MM.1S (cell line): ENCODE data around the gene ATP8B3.

Experiments
- DNase-seq: peaks from one replicate; pipeline ENCODE4 v3.0.0-alpha.2; 2015
- H2AFZ ChIP-seq: fragments of 300-600 bp; sonication (generic); 2 replicates; pipeline ENCODE4 v1.6.0; 2016; ENCODE audit warnings: antibody characterized with exemption, low read length
- H3F3A ChIP-seq: fragments of 300-600 bp; sonication (generic); 2 replicates; pipeline ENCODE4 v1.6.1; 2016; ENCODE audit warnings: mild to moderate bottlenecking, antibody characterized with exemption, low read length, moderate library complexity, mixed read lengths; ENCODE audit not compliant: insufficient read depth
- H3K27ac ChIP-seq: fragments of 300-600 bp; sonication (generic); 2 replicates; pipeline ENCODE4 v1.5.1; 2016; ENCODE audit warnings: mild to moderate bottlenecking, low read length
- H3K27me3 ChIP-seq: fragments of 300-600 bp; sonication (generic); replicated peaks from 2 replicates; pipeline ENCODE4 v1.6.0; 2016; ENCODE audit warnings: low read length; ENCODE audit not compliant: insufficient read depth
- H3K36me3 ChIP-seq: fragments of 300-600 bp; sonication (generic); replicated peaks from 2 replicates; pipeline ENCODE4 v1.6.1; 2016; ENCODE audit warnings: mild to moderate bottlenecking, low read length, mixed read lengths; ENCODE audit not compliant: insufficient read depth
- H3K4me1 ChIP-seq: fragments of 300-600 bp; sonication (generic); 2 replicates; pipeline ENCODE4 v1.6.1; 2016; ENCODE audit warnings: low read length, mixed read lengths
- H3K4me2 ChIP-seq: fragments of 300-600 bp; sonication (generic); 2 replicates; pipeline ENCODE4 v1.6.0; 2016; ENCODE audit warnings: low read depth, low read length
- H3K4me3 ChIP-seq: fragments of 300-600 bp; sonication (generic); 2 replicates; pipeline ENCODE4 v1.5.1; 2016; ENCODE audit warnings: low read length, mixed read lengths
- H3K79me2 ChIP-seq: fragments of 300-600 bp; sonication (generic); 2 replicates; pipeline ENCODE4 v1.6.1; 2016; ENCODE audit warnings: mixed run types, low read length, mixed read lengths
- H3K9ac ChIP-seq: fragments of 300-600 bp; sonication (generic); 2 replicates; pipeline ENCODE4 v1.6.1; 2016; ENCODE audit warnings: low read length, mixed read lengths
- H3K9me2 ChIP-seq: fragments of 300-600 bp; sonication (generic); replicated peaks from 2 replicates; pipeline ENCODE4 v1.6.1; 2016; ENCODE audit warnings: mild to moderate bottlenecking, low read length, mixed read lengths; ENCODE audit not compliant: insufficient read depth
- H3K9me3 ChIP-seq: fragments of 300-600 bp; sonication (generic); replicated peaks from 2 replicates; pipeline ENCODE4 v1.6.1; 2016; ENCODE audit warnings: mild to moderate bottlenecking, low read length, mixed read lengths; ENCODE audit not compliant: insufficient read depth
- H4K20me1 ChIP-seq: fragments of 300-600 bp; sonication (generic); 2 replicates; pipeline ENCODE4 v1.6.1; 2016; ENCODE audit warnings: mild to moderate bottlenecking, low read length, moderate library complexity, mixed read lengths; ENCODE audit not compliant: insufficient read depth
- CTCF ChIP-seq: fragments of 300-600 bp; sonication (generic); IDR thresholded peaks from 2 replicates; pipeline ENCODE4 v1.5.1; 2016; ENCODE audit warnings: antibody characterized with exemption, low read length, mixed read lengths
- EZH2 ChIP-seq: fragments of 300-600 bp; sonication (generic); optimal IDR thresholded peaks from 2 replicates; pipeline ENCODE3; 2017; ENCODE audit warnings: low read depth, mild to moderate bottlenecking, antibody characterized with exemption, low read length, mixed read lengths
- EZH2phosphoT487 ChIP-seq: fragments of 300-600 bp; sonication (generic); IDR thresholded peaks from 2 replicates; pipeline ENCODE4 v1.6.1; 2018; ENCODE audit warnings: antibody characterized with exemption, low read length

ATP8B3 gene

GRCh38 chr19:1752009-1752756, 59.9 kb downstream of the ATP8B3 start:
- Histone ChIP-seq H3K4me1 (no peaks in the 10 kb centered on the region), H2AFZ (no peak overlapping the region), H3K27ac (no peak overlapping the region), H3K9ac (no peak overlapping the region), H3K4me3 (no peak overlapping the region), H3K4me2 (no peak overlapping the region), H3K9me3 (no peaks in the 10 kb centered on the region), H3F3A (no peaks in the 10 kb centered on the region), H3K27me3 (peaks cover 87% of the 10 kb centered on the region), H3K36me3 (no peaks in the 10 kb centered on the region), H3K9me2 (no peaks in the 10 kb centered on the region), H3K79me2 (no peaks in the 10 kb centered on the region), H4K20me1 (no peaks in the 10 kb centered on the region)
- DNase-seq, result no peak
- TF ChIP-seq EZH2 (no peak), CTCF (no peak), EZH2phosphoT487 (no peak)

GRCh38 chr19:1751367-1752008, 60.6 kb downstream of the ATP8B3 start:
- no peaks in the 10 kb centered on the region for H3F3A ChIP-seq
- no peak overlapping the region for H3K27ac ChIP-seq
- TF ChIP-seq EZH2 (no peak), EZH2phosphoT487 (no peak), CTCF (no peak)

DNA sequence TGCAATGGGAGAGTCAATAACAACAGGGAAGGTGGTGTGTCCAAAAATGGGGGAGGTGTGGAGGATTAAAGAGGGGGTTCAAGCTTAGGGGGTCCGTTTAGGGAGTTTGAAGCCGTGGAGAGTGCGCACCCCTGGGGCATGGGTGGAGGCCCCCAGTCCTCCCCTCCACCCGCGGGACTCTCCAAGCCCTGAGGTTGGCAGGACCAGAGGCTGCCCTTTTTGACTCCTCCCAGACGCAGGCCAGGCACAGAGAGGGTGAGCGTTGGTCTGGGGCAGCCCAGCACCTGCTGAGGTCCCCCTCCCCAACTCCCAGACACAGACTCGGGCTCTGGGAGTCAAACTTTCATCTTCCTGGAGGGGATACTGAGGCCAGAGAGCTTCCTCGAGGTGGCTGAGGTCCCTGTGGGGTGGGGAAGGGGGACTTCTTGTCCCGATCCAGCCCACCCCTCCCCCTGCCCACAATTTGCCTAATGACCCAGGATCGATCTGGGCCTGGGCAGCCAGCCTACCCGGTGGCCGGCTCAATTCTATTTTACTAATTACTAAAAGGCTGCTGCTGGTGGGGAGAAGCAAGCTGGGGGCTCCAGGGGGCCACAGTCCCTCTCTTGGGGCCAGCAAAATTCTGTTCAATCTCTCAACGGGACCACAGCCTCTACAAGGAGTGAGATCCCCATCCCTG, 61.6 kb downstream of the ATP8B3 start:
- Histone ChIP-seq H3K9me2 (no peaks in the 10 kb centered on the region), H2AFZ (no peak overlapping the region), H3K9ac (no peak overlapping the region), H3K36me3 (no peaks in the 10 kb centered on the region), H3K79me2 (no peaks in the 10 kb centered on the region), H3K4me2 (no peak overlapping the region), H3K9me3 (no peaks in the 10 kb centered on the region), H3K4me1 (no peaks in the 10 kb centered on the region), H3F3A (no peaks in the 10 kb centered on the region), H3K4me3 (no peak overlapping the region), H3K27me3 (peaks cover 82% of the 10 kb centered on the region), H3K27ac (no peak overlapping the region), H4K20me1 (no peaks in the 10 kb centered on the region)
- no peak for DNase-seq
- TF ChIP-seq EZH2, result no peak
- TF ChIP-seq EZH2phosphoT487, result no peak

More at GRCh38 chr19:1751367-1752008, 60.6 kb downstream of the ATP8B3 start:
- no peaks in the 10 kb centered on the region for H3K4me1 ChIP-seq
- H3K36me3 ChIP-seq, result no peaks in the 10 kb centered on the region
- H3K27me3 ChIP-seq, result peaks cover 87% of the 10 kb centered on the region
- no peak overlapping the region for H3K4me3 ChIP-seq
- H4K20me1 ChIP-seq, result no peaks in the 10 kb centered on the region
- H2AFZ ChIP-seq, result no peak overlapping the region
- no peak for DNase-seq
- H3K79me2 ChIP-seq, result no peaks in the 10 kb centered on the region
- H3K9ac ChIP-seq, result no peak overlapping the region
- no peak overlapping the region for H3K4me2 ChIP-seq
- no peaks in the 10 kb centered on the region for H3K9me3 ChIP-seq
- no peaks in the 10 kb centered on the region for H3K9me2 ChIP-seq
